ENCODE results near the gene TRABD2B. TPM values are rescaled to one million over a fixed set of nuclear protein-coding genes. Genes with fewer than 3 reads are reported as not detected.

The TRABD2B gene
- total RNA-seq, 1 experiment from 2014 or later = 0.05 TPM

DNA sequence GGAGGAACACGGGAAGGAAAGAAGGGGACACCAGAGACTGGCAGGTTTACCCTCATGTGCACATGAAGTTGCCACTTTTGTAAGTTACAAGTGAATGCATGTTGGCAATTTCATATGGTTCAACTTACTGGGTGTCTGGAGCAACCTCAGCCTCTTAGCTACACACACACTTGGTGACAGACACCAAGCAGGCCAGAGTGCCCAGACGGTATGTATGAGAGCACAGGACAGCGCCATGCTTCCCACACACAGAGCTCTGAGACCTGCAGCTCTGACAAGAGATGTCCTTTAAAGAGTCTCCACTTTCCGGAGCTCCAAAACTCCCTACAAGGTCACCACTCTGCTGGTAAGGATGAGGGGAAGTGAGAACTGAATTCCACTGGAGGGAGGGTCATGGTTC lies 1.9 kb upstream of the TRABD2B start:
- Histone ChIP-seq H3K4me3 (replicated peaks in 1 of 2; ENCODE audit: low read depth in 1 of 2, low read length in 2 of 2) (no peak overlapping the region), H3K9me2 (ENCODE audit: insufficient read depth) (no peaks in the 10 kb centered on the region), H4K20me1 (ENCODE audit: insufficient read depth) (no peaks in the 10 kb centered on the region), H3K4me1 (ENCODE audit: control insufficient read depth in 1 of 2, insufficient read depth in 2 of 2, low read length in 2 of 2) (peaks cover 0 to 3% of the 10 kb centered on the region in 2 experiments; a peak in 2 of 4 replicates), H3K36me3 (ENCODE audit: control insufficient read depth in 1 of 2, insufficient read depth in 2 of 2, low read length in 2 of 2) (no peaks in the 10 kb centered on the region), H2AFZ (ENCODE audit: low read depth, low read length, poor library complexity, severe bottlenecking) (no peak overlapping the region), H3K79me2 (ENCODE audit: insufficient read depth, low read length) (no peaks in the 10 kb centered on the region), H3K4me2 (ENCODE audit: low read length) (no peak overlapping the region), H3K9ac (ENCODE audit: low read length) (no peak overlapping the region), H3K27me3 (ENCODE audit: insufficient read depth, low read length) (peaks cover 18% of the 10 kb centered on the region; the same call in 1 of the 2 replicates), H3K27ac (ENCODE audit: low read depth, low read length) (no peak overlapping the region), H3K9me3 (ENCODE audit: control insufficient read depth in 1 of 2, insufficient read depth in 1 of 2, low read depth in 1 of 2, low read length in 2 of 2) (no peaks in the 10 kb centered on the region)
- no peak for DNase-seq (ENCODE audit: low read depth, low spot score)
- no TSS peak for BruUV-seq (replicated peaks)
- ChIA-PET POLR2A (no interaction called here), RAD21 (ENCODE audit: low non-redundant PET in 1 of 2, low total read pairs in 2 of 2, uncharacterized antibody in 2 of 2, unreplicated experiment in 2 of 2) (no interaction called here), CTCF (interaction anchor here (2.1 to 3.0 kb wide), 3 partner anchors 9 to 95 kb away, joined by 9 to 18 read pairs (median 17); no protein-coding TSS in a partner anchor)
- intact Hi-C loops (cut with micrococcal nuclease) = loop anchor here (5.0 kb wide), 2 partner anchors 203 to 238 kb away; no protein-coding TSS in a partner anchor
- TF ChIP-seq, protein P1, sequence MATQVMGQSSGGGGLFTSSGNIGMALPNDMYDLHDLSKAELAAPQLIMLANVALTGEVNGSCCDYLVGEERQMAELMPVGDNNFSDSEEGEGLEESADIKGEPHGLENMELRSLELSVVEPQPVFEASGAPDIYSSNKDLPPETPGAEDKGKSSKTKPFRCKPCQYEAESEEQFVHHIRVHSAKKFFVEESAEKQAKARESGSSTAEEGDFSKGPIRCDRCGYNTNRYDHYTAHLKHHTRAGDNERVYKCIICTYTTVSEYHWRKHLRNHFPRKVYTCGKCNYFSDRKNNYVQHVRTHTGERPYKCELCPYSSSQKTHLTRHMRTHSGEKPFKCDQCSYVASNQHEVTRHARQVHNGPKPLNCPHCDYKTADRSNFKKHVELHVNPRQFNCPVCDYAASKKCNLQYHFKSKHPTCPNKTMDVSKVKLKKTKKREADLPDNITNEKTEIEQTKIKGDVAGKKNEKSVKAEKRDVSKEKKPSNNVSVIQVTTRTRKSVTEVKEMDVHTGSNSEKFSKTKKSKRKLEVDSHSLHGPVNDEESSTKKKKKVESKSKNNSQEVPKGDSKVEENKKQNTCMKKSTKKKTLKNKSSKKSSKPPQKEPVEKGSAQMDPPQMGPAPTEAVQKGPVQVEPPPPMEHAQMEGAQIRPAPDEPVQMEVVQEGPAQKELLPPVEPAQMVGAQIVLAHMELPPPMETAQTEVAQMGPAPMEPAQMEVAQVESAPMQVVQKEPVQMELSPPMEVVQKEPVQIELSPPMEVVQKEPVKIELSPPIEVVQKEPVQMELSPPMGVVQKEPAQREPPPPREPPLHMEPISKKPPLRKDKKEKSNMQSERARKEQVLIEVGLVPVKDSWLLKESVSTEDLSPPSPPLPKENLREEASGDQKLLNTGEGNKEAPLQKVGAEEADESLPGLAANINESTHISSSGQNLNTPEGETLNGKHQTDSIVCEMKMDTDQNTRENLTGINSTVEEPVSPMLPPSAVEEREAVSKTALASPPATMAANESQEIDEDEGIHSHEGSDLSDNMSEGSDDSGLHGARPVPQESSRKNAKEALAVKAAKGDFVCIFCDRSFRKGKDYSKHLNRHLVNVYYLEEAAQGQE (IDR thresholded peaks at IDR 0.05; ENCODE audit: low read depth) = no peak
- TF ChIP-seq, protein P2, sequence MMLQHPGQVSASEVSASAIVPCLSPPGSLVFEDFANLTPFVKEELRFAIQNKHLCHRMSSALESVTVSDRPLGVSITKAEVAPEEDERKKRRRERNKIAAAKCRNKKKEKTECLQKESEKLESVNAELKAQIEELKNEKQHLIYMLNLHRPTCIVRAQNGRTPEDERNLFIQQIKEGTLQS (IDR thresholded peaks at IDR 0.05) = no peak
- TF ChIP-seq EZH2phosphoT487 (IDR thresholded peaks at IDR 0.05; ENCODE audit: borderline replicate concordance) (no peak), RAD21 (IDR thresholded peaks at IDR 0.05; ENCODE audit: low read depth) (no peak), ZNF274 (IDR thresholded peaks at IDR 0.05; ENCODE audit: low read depth, low read length) (no peak), YY1 (IDR thresholded peaks at IDR 0.05; ENCODE audit: extremely low read depth, insufficient replicate concordance, low read depth, low read length) (no peak), EZH2 (IDR thresholded peaks at IDR 0.05) (no peak)
- no peak for ATAC-seq

Measured in HCT116 (cell line).